SK-N-MC (cell line): ENCODE measurements around the gene TEKTIP1.

Source experiments
- EZH2 ChIP-seq: fragments of 200-600 bp; sonication (generic); IDR thresholded peaks from one replicate; pipeline ENCODE4 v1.6.1; 2017; ENCODE audit warnings: antibody characterized with exemption
- FOXP2 ChIP-seq: optimal IDR thresholded peaks from 2 replicates; pipeline ENCODE3; 2011; ENCODE audit warnings: mild to moderate bottlenecking, moderate library complexity; ENCODE audit not compliant: insufficient read depth; ENCODE audit errors: extremely low read length, control extremely low read depth
- POLR2AphosphoS5 ChIP-seq: IDR thresholded peaks from 2 replicates; pipeline ENCODE4 v1.6.1; 2012; ENCODE audit warnings: mild to moderate bottlenecking, low read depth, low read length, borderline replicate concordance

DNA sequence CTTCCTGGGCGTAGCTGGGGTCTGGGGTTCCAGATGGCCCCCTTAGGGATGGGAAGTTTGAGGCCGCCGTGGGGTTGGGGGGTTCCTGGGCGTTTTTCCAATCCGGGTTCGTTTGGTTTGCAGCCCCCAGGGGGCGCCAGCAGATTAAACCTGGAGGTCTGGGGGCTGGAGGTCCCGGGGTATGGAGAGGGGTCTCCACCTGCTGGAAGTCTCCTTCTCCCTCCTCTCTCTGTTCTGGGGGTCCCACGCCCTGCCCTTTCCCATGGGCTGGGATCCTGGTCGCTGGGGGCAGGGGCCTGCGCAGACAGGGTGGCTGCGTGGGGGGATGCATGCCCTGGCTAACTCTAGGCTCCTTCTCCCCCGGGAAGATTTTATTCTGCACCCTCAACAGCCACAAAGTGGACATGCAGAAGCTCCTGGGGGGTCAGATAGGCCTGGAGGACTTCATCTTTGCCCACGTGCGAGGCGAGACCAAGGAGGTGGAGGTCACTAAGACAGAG, 47.2 kb downstream of the TEKTIP1 start:
- no peak for TF ChIP-seq EZH2
- TF ChIP-seq POLR2AphosphoS5 = no peak
- TF ChIP-seq FOXP2 = no peak
